CD4-positive, alpha-beta T cell treated with Interleukin-15 for 4 hours (primary cell): ENCODE results near the gene ZNF90.
"Not testable (repeated sequence)": the region's sequence is repeated elsewhere in the genome, so short reads cannot be mapped to it uniquely, and the experiment has no call there.

Source experiments
- DNase-seq: peaks from one replicate; pipeline ENCODE4 v3.0.0-alpha.2; 2020; ENCODE audit warnings: low spot score

ZNF90 gene

GRCh38 chr19:20103091-20103740 lies 25.4 kb downstream of the ZNF90 start:
- DNase-seq = no peak

- DNase-seq = no peak
Measured at GRCh38 chr19:20107301-20107700, 29.5 kb downstream of the ZNF90 start.

DNA sequence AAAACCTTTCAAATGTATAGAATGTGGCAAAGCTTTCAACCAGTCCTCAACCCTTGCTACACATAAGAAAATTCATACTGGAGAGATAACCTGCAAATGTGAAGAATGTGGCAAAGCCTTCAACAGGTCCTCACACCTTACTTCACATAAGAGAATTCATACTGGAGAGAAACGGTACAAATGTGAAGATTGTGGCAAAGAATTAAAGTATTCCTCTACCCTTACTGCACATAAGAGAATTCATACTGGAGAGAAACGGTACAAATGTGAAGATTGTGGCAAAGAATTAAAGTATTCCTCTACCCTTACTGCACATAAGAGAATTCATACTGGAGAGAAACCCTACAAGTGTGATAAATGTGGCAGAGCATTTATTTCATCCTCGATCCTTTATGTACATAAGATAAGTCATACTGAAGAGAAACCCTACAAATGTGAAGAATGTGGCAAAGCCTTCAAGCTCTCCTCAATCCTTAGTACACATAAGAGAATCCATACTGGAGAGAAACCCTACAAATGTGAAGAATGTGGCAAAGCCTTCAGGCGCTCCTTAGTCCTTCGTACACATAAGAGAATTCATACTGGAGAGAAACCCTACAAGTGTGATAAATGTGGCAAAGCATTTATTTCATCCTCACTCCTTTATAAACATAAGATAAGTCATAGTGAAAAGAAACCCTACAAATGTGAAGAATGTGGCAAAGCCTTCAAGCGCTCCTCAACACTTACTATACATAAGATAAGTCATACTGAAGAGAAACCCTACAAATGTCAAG lies 40.5 kb downstream of the ZNF90 start:
- not testable (repeated sequence) for DNase-seq

- no peak for DNase-seq
Measured at GRCh38 chr19:20124879-20125278, 47.1 kb downstream of the ZNF90 start.

DNA sequence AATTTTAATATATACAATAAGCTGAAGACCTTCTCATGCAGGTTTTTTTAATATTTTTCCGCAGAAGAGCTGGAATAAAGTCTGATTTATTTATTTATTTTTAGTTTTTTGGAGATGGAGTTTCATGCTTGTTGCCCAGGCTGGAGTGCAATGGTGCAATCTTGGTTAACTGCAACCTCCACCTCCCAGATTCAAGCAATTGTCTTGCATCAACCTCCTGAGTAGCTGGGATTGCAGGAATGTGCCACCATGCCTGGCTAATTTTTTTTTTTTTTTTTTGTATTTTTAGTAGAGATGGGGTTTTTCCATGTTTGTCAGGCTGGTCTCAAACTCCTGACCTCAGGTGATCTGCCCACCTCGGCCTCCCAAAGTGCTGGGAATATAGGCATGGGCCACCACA lies 55.1 kb downstream of the ZNF90 start:
- DNase-seq = not testable (repeated sequence)

DNA sequence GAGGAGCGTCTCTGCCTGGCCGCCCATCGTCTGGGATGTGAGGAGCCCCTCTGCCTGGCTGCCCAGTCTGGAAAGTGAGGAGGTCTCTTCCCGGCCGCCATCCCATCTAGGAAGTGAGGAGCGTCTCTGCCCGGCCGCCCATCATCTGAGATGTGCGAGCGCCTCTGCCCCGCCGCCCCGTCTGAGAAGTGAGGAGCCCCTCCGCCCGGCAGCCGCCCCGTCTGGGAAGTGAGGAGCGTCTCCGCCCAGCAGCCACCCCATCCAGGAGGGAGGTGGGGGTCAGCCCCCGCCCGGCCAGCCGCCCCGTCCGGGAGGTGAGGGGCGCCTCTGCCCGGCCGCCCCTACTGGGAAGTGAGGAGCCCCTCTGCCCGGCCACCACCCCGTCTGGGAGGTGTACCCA lies 59.9 kb downstream of the ZNF90 start:
- DNase-seq = not testable (repeated sequence)

- DNase-seq = no peak
Measured at GRCh38 chr19:20151617-20152145, 73.9 kb downstream of the ZNF90 start.

- not testable (repeated sequence) for DNase-seq
Measured at GRCh38 chr19:20152506-20152905, 74.7 kb downstream of the ZNF90 start.

DNA sequence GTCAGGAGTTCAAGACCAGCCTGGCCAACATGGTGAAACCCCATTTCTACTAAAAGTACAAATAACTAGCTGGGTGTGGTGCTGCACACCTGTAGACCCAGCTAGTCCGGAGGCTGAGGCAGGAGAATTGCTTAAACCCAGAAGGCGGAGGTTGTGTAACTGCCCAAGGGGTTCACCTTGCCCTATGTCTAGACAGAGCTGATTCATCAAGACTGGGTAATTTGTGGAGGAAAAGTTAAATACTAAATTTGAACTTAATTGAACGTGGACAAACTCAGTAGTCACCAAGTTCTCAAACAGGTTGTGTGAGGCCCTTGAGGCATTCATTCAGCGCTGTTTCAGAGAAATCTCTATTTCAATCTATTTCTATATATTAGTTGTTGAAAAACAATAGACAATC lies 75.5 kb downstream of the ZNF90 start:
- DNase-seq = no peak

DNA sequence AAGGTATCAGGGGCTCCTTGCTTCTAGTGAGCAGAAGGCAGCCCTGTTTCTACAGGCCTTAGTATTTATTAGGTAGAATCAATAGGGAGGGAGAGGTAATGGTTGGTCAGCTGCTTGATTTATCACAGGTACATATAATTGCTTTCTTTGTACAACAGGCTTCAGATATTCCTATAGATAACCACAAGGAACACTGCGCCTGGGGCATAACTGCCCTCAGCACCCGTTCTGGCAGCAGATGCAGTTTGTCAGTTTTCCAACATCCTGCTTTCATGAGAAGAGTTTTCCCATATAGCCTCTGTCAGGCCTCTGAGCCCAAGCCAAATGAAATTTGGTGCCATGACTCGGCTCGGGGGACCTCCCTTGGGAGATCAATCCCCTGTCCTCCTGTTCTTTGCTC lies 76.8 kb downstream of the ZNF90 start:
- no peak for DNase-seq

- no peak for DNase-seq
Measured at GRCh38 chr19:20162821-20163220, 85.0 kb downstream of the ZNF90 start.

GRCh38 chr19:20164456-20164855 lies 86.7 kb downstream of the ZNF90 start:
- DNase-seq = no peak

DNA sequence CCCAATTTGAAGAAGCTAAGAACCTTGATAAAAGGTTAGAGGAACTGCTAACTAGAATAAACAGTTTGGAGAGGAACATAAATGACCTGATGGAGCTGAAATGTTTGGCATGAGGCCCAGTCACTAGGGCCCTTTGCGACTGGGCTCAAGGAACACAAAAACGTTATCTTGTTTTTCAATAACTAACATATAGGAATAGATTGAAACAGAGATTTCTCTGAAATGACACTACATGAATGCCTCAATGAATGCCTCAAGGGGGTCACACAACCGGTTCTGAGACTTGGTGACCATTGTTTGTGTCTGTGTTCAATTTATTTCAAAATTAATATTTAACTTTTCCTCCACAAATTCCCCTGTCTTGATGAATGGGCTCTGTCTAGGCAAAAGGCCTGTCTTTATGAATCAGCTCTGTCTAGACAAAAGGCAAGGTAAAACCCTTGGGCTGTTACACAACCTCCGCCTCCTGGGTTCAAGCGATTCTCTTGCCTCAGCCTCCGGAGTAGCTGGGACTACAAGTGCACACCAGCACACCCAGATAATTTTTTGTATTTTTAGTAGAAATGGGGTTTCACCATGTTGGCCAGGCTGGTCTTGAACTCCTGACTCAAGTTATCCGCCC lies 88.3 kb downstream of the ZNF90 start:
- no peak for DNase-seq

GRCh38 chr19:20167020-20167644 lies 89.3 kb downstream of the ZNF90 start, which contains the start of gene ZNF486:
TSS of gene ZNF486 (plus strand) at chr19:20167214. CDS start at chr19:20167331, 117 bp downstream.
- DNase-seq = peak; percentile 95

DNA sequence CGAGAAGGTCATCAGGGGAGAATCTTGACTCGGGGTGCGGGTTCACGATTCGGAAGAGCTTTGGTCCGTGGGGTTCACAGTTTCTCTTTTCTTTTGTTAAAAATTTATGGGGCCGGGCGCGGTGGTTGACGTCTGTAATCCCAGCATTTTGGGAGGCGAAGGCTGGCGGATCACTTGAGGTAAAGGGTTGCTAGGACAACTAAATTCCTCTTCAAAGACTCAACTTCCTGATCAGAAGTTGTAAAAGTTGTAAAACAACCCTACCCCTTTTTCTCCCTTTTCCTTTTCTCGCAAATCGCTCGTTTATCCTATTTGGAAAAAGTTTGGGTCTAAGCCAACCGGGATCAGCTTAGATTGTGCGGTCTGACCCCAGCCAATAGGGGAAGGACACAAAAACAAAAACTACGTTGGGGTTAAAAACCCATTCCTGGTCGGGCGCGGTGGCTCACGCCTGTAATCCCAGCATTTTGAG lies 89.9 kb downstream of the ZNF90 start:
- no peak for DNase-seq
